HL-60 (cell line): ENCODE results near the gene MACF1.

Source experiments
- DNase-seq, 2 experiments: peaks; one replicate each; pipeline ENCODE4 v3.0.0-alpha.2; 2010 to 2020; ENCODE audit warnings: low read depth in 1 of 2, low spot score in 1 of 2
- H3K27ac ChIP-seq: fragments of 250-450 bp; sonication (Bioruptor Pico); replicated peaks from 2 replicates; pipeline ENCODE4 v1.5.1; 2020; ENCODE audit warnings: mild to moderate bottlenecking, moderate library complexity
- H3K27me3 ChIP-seq: fragments of 250-450 bp; sonication (Bioruptor Pico); 2 replicates; pipeline ENCODE4 v1.5.1; 2021; ENCODE audit warnings: mild to moderate bottlenecking, moderate library complexity; ENCODE audit not compliant: insufficient read depth, poor library complexity, severe bottlenecking
- H3K4me3 ChIP-seq: replicated peaks from 2 replicates; pipeline ENCODE4 v1.5.1; 2011; ENCODE audit warnings: mild to moderate bottlenecking, control low read depth, low read length; ENCODE audit not compliant: insufficient read depth
- GABPA ChIP-seq: IDR thresholded peaks from 2 replicates; pipeline ENCODE4 v1.6.1; 2012; ENCODE audit warnings: low read depth
- POLR2AphosphoS5 ChIP-seq: IDR thresholded peaks from 2 replicates; pipeline ENCODE4 v1.6.1; 2012; ENCODE audit warnings: low read depth
- SPI1 ChIP-seq: IDR thresholded peaks from 2 replicates; pipeline ENCODE4 v1.6.1; 2012; ENCODE audit warnings: low read depth, mild to moderate bottlenecking, borderline replicate concordance
- TF ChIP-seq, protein P1 (sequence below): IDR thresholded peaks from 2 replicates; pipeline ENCODE4 v1.6.1; 2012; ENCODE audit warnings: low read depth; ENCODE audit not compliant: insufficient replicate concordance
- TF ChIP-seq, protein P2 (sequence below): IDR thresholded peaks from one replicate; pipeline ENCODE4 v1.5.1; 2011; ENCODE audit warnings: low read length, control low read depth, inconsistent platforms; ENCODE audit not compliant: insufficient read depth

Gene MACF1

DNA sequence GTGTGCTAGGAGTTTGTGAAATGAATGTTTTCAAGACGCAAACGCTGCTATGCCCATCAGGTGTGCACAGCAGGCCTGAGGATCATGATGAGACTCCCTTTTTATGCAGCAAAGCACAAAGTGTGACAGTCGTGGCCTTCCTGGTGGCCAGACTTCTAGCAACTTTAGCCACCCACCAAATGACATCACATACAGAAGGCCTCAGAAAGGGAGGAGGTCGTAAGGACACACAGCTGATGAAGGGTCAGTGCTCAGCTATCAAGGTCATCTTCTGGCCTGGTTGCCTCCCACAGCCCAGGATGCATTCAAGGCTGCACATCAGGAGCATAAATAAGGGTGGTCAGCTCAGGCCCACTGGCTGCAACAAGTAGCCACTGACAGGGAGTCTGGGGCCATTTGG, 323.6 kb downstream of the MACF1 start:
- no peak overlapping the region for H3K27ac ChIP-seq
- H3K27me3 ChIP-seq, result no peaks in the 10 kb centered on the region
- no peak overlapping the region for H3K4me3 ChIP-seq
- no peak for DNase-seq
- TF ChIP-seq, protein P1, sequence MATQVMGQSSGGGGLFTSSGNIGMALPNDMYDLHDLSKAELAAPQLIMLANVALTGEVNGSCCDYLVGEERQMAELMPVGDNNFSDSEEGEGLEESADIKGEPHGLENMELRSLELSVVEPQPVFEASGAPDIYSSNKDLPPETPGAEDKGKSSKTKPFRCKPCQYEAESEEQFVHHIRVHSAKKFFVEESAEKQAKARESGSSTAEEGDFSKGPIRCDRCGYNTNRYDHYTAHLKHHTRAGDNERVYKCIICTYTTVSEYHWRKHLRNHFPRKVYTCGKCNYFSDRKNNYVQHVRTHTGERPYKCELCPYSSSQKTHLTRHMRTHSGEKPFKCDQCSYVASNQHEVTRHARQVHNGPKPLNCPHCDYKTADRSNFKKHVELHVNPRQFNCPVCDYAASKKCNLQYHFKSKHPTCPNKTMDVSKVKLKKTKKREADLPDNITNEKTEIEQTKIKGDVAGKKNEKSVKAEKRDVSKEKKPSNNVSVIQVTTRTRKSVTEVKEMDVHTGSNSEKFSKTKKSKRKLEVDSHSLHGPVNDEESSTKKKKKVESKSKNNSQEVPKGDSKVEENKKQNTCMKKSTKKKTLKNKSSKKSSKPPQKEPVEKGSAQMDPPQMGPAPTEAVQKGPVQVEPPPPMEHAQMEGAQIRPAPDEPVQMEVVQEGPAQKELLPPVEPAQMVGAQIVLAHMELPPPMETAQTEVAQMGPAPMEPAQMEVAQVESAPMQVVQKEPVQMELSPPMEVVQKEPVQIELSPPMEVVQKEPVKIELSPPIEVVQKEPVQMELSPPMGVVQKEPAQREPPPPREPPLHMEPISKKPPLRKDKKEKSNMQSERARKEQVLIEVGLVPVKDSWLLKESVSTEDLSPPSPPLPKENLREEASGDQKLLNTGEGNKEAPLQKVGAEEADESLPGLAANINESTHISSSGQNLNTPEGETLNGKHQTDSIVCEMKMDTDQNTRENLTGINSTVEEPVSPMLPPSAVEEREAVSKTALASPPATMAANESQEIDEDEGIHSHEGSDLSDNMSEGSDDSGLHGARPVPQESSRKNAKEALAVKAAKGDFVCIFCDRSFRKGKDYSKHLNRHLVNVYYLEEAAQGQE, result no peak
- TF ChIP-seq, protein P2, sequence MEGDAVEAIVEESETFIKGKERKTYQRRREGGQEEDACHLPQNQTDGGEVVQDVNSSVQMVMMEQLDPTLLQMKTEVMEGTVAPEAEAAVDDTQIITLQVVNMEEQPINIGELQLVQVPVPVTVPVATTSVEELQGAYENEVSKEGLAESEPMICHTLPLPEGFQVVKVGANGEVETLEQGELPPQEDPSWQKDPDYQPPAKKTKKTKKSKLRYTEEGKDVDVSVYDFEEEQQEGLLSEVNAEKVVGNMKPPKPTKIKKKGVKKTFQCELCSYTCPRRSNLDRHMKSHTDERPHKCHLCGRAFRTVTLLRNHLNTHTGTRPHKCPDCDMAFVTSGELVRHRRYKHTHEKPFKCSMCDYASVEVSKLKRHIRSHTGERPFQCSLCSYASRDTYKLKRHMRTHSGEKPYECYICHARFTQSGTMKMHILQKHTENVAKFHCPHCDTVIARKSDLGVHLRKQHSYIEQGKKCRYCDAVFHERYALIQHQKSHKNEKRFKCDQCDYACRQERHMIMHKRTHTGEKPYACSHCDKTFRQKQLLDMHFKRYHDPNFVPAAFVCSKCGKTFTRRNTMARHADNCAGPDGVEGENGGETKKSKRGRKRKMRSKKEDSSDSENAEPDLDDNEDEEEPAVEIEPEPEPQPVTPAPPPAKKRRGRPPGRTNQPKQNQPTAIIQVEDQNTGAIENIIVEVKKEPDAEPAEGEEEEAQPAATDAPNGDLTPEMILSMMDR, result no peak
- no peak for TF ChIP-seq SPI1
- no peak for TF ChIP-seq POLR2AphosphoS5
- no peak for TF ChIP-seq GABPA

DNA sequence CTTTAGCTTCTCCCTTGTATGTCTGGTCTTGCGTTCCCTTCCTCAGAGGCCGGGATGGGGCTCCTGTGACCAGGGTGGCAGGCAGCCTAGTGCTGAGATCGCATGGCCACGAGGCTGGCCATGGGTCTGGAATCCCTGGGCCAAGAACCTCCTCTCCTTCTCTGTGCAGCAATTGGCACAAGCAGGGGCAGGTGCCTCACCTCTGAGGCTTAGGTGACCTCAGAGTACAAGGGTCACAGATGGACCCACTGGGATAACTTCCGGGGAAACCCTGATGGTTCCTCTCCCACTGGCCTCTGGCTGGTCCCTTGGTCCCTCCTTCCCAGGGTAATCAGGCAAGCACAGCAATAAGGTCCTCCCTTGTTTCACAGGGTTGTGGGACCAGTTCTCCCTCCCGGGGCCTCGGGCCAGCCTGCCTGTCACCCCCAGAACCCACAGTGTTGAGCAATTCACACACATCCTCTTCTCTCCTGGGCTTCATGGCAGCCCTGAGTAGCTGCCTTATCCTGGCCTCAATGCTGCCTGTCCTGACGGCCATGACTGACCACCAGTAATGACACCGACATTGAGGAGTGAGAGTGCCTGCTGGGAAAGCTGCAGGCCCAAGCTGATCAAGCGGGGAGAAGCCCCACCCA, 325.5 kb downstream of the MACF1 start:
- TF ChIP-seq GABPA, result no peak
- no peak for TF ChIP-seq POLR2AphosphoS5
- TF ChIP-seq, protein P1, result no peak
- peak; percentile 36; the same call in 1 of the 2 replicates for TF ChIP-seq SPI1
- TF ChIP-seq, protein P2, result no peak
- Histone ChIP-seq H3K27me3 (no peaks in the 10 kb centered on the region), H3K4me3 (no peak overlapping the region), H3K27ac (no peak overlapping the region)
- DNase-seq, result peak; percentile 67 to 74

DNA sequence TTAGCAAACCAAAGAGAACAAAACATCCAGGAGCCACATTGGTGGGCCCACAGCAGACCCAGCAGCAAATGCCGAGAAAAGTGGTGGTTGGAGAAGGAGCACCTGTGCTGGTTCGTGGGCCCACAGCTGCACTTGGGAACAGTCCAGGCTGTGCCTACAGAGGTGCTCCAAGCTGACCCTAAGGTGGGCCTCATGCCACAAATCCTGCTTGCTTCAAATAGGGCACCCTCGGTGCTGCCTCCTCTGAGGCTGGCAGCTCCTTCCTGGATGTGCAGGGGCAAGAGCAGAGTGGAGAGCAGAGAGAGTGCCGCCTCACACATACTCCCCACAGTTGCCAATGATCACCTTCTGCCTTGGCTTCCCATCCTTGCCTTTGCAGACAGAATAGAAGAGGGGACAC, 327.0 kb downstream of the MACF1 start:
- H3K27ac ChIP-seq, result no peak overlapping the region
- TF ChIP-seq SPI1, result no peak
- TF ChIP-seq, protein P1, result no peak
- TF ChIP-seq POLR2AphosphoS5, result no peak
- TF ChIP-seq GABPA, result no peak
- TF ChIP-seq, protein P2, result no peak
- no peak overlapping the region for H3K4me3 ChIP-seq
- no peaks in the 10 kb centered on the region for H3K27me3 ChIP-seq
- no peak for DNase-seq
